Measurements from ENCODE around the gene XIST.

- TF ChIP-seq HDAC6 (IDR thresholded peaks at IDR 0.05; ENCODE audit: low read depth, low read length), result no peak
- no peak for TF ChIP-seq EZH2 (IDR thresholded peaks at IDR 0.05; ENCODE audit: low read depth, low read length, severe bottlenecking)
- no peak for TF ChIP-seq POLR2A (IDR thresholded peaks at IDR 0.05; ENCODE audit: control extremely low read depth in 1 of 2, low read depth in 2 of 2, low read length in 2 of 2)
- TF ChIP-seq TBP (IDR thresholded peaks at IDR 0.05; ENCODE audit: low read depth, low read length), result no peak
- no peak for TF ChIP-seq SUZ12 (IDR thresholded peaks at IDR 0.05; ENCODE audit: low read length)
- no peak for TF ChIP-seq CTCF (IDR thresholded peaks at IDR 0.05; ENCODE audit: control extremely low read depth in 1 of 3, insufficient read depth in 1 of 3, low read depth in 1 of 3, low read length in 3 of 3)
- TF ChIP-seq GABPA (IDR thresholded peaks at IDR 0.05; ENCODE audit: borderline replicate concordance, insufficient read depth, low read length), result no peak
- no peak for TF ChIP-seq TAF1 (IDR thresholded peaks at IDR 0.05; ENCODE audit: low read depth, low read length)
- TF ChIP-seq RFX5 (IDR thresholded peaks at IDR 0.05; ENCODE audit: borderline replicate concordance, low read depth, low read length), result no peak
- no peak for TF ChIP-seq RXRA (IDR thresholded peaks at IDR 0.05; ENCODE audit: insufficient read depth, low read depth, low read length)
- no peak for TF ChIP-seq POLR2AphosphoS5 (IDR thresholded peaks at IDR 0.05; ENCODE audit: low read depth, low read length)
Measured at GRCh38 chrX:73822775-73823174, 29.7 kb downstream of the XIST start.
